ENCODE data around the gene RILP. TPM values are rescaled to one million over a fixed set of nuclear protein-coding genes. Genes with fewer than 3 reads are reported as not detected.

Gene RILP
- total and polyA plus RNA-seq, 2 experiments from 2014 or later, result 31.7 to 79.4 TPM

- no peaks in the 10 kb centered on the region for H3K4me1 ChIP-seq (ENCODE audit: low read depth)
- no peaks in the 10 kb centered on the region for H3K27me3 ChIP-seq
- H3K9me3 ChIP-seq (ENCODE audit: low read depth), result no peaks in the 10 kb centered on the region
- H3K4me3 ChIP-seq, result no peak overlapping the region
- no peaks in the 10 kb centered on the region for H3K36me3 ChIP-seq
- H3K27ac ChIP-seq, result no peak overlapping the region
- no peak for TF ChIP-seq CTCF (IDR thresholded peaks at IDR 0.05; ENCODE audit: low read depth, low read length)
- DNase-seq (ENCODE audit: low read depth in 1 of 2, low spot score in 1 of 2), result no peak
Measured at GRCh38 chr17:1636732-1637285, 12.9 kb downstream of the RILP start.

- Histone ChIP-seq H3K4me3 (no peak overlapping the region), H3K27me3 (no peaks in the 10 kb centered on the region), H3K27ac (no peak overlapping the region), H3K36me3 (no peaks in the 10 kb centered on the region), H3K4me1 (ENCODE audit: low read depth) (no peaks in the 10 kb centered on the region), H3K9me3 (ENCODE audit: low read depth) (no peaks in the 10 kb centered on the region)
- peak in 1 of 2 donors; percentile 31 for DNase-seq (ENCODE audit: low read depth in 1 of 2, low spot score in 1 of 2)
- TF ChIP-seq CTCF (IDR thresholded peaks at IDR 0.05; ENCODE audit: low read depth, low read length), result no peak
Measured at GRCh38 chr17:1635675-1636465, 13.8 kb downstream of the RILP start.

- Histone ChIP-seq H3K36me3 (no peaks in the 10 kb centered on the region), H3K9me3 (ENCODE audit: low read depth) (no peaks in the 10 kb centered on the region), H3K4me3 (no peak overlapping the region), H3K27me3 (no peaks in the 10 kb centered on the region), H3K4me1 (ENCODE audit: low read depth) (no peaks in the 10 kb centered on the region), H3K27ac (no peak overlapping the region)
- no peak for TF ChIP-seq CTCF (IDR thresholded peaks at IDR 0.05; ENCODE audit: low read depth, low read length)
- DNase-seq (ENCODE audit: low read depth in 1 of 2, low spot score in 1 of 2), result no peak
Measured at GRCh38 chr17:1634841-1635650, 14.6 kb downstream of the RILP start.

GRCh38 chr17:1630662-1631061 is 19.0 kb downstream of the RILP start:
- no peak for TF ChIP-seq CTCF (IDR thresholded peaks at IDR 0.05; ENCODE audit: low read depth, low read length)
- DNase-seq (ENCODE audit: low read depth in 1 of 2, low spot score in 1 of 2), result no peak
- Histone ChIP-seq H3K4me3 (no peak overlapping the region), H3K9me3 (ENCODE audit: low read depth) (no peaks in the 10 kb centered on the region), H3K27me3 (no peaks in the 10 kb centered on the region), H3K36me3 (no peaks in the 10 kb centered on the region), H3K27ac (no peak overlapping the region), H3K4me1 (ENCODE audit: low read depth) (no peaks in the 10 kb centered on the region)

GRCh38 chr17:1629504-1630310 is 20.0 kb downstream of the RILP start:
- no peaks in the 10 kb centered on the region for H3K27me3 ChIP-seq
- DNase-seq (ENCODE audit: low read depth in 1 of 2, low spot score in 1 of 2), result peak; percentile 48 to 53
- no peak overlapping the region for H3K27ac ChIP-seq
- H3K4me1 ChIP-seq (ENCODE audit: low read depth), result no peaks in the 10 kb centered on the region
- H3K9me3 ChIP-seq (ENCODE audit: low read depth), result no peaks in the 10 kb centered on the region
- TF ChIP-seq CTCF (IDR thresholded peaks at IDR 0.05; ENCODE audit: low read depth, low read length), result peak; percentile 69
- no peaks in the 10 kb centered on the region for H3K36me3 ChIP-seq
- H3K4me3 ChIP-seq, result peak overlapping the region; percentile 63

Measured in cardiac muscle cell (in vitro differentiated cells and primary cell).